Upper lobe of left lung (tissue), 6 donors: ENCODE measurements around the gene TYMP. TPM values are rescaled to one million over a fixed set of nuclear protein-coding genes. Genes with fewer than 3 reads are reported as not detected.

Experiments
- ATAC-seq, 2 donors: fragments of 200-7000 bp; cut with Tn5 transposase; one replicate each; pipeline ENCODE4 v1.9.1; 2022; ENCODE audit warnings: mild to moderate bottlenecking in 2 of 2, moderate library complexity in 2 of 2; ENCODE audit not compliant: low FRiP score in 2 of 2
- DNase-seq, 2 donors: peaks; one replicate each; pipeline ENCODE4 v3.0.0-alpha.2; 2019 to 2020
- H3K27ac ChIP-seq, 4 donors: fragments of 200-600 bp; sonication (generic); one replicate each; pipeline ENCODE4 v1.5.1; 2016 to 2019
- H3K27me3 ChIP-seq, 4 donors: fragments of 200-600 bp; sonication (generic); one replicate each; pipeline ENCODE4 v1.5.1; 2017 to 2019
- H3K36me3 ChIP-seq, 4 donors: fragments of 200-600 bp; sonication (generic); one replicate each; pipeline ENCODE4 v1.5.1; 2016 to 2019
- H3K4me1 ChIP-seq, 4 donors: fragments of 200-600 bp; sonication (generic); one replicate each; pipeline ENCODE4 v1.5.1; 2018 to 2019
- H3K4me3 ChIP-seq, 4 donors: fragments of 200-600 bp; sonication (generic); one replicate each; pipeline ENCODE4 v1.5.1; 2017 to 2019; ENCODE audit warnings: mild to moderate bottlenecking in 2 of 4, moderate library complexity in 1 of 4
- H3K9me3 ChIP-seq, 4 donors: fragments of 200-600 bp; sonication (generic); one replicate each; pipeline ENCODE4 v1.5.1; 2018 to 2019
- EP300 ChIP-seq, 4 donors: sonication (generic); formaldehyde crosslinking; IDR thresholded peaks; one replicate each; pipeline ENCODE4 v1.5.1; 2017; ENCODE audit warnings: antibody characterized with exemption in 4 of 4, control low read depth in 2 of 4
- POLR2A ChIP-seq, 4 donors: fragments of 450-650 bp; IDR thresholded peaks; one replicate each; pipeline ENCODE4 v1.5.1; 2016 to 2017; ENCODE audit warnings: antibody characterized with exemption in 4 of 4, mild to moderate bottlenecking in 2 of 4
- POLR2AphosphoS5 ChIP-seq, 2 donors: sonication (generic); formaldehyde crosslinking; IDR thresholded peaks; one replicate each; pipeline ENCODE4 v1.5.1; 2017; ENCODE audit warnings: antibody characterized with exemption in 2 of 2
- WGBS, 2 donors: methylation state at CpG; one replicate each; pipeline ENCODE4 v1.1.5; 2017 to 2018; 5-methylcytosine and 5-hydroxymethylcytosine counted together
- total RNA-seq, 6 donors: library from RNA; depleted of rRNA in 4 of 6; stranded (reverse); fragments of >200 nt in 4 of 6; gene quantifications; one replicate each; pipeline versions ENCODE4 v1.1.0 to v1.2.1, GENCODE V29; 2016 to 2021
- TF ChIP-seq, protein P1 (sequence below), 6 experiments: fragments of 450-650 bp in 4 of 6; fragments of 200-600 bp in 2 of 6; sonication (generic) in 2 of 6; IDR thresholded peaks; one replicate each; pipeline ENCODE4 v1.5.1; 2016 to 2019; ENCODE audit warnings: antibody characterized with exemption in 6 of 6
- donor health status: DM: no; HTN: no; CAD: no; lungs with moderate emphysema.
- donor health status: DM: no; HTN: yes; CAD: no; lungs with severe emphysema.

TYMP gene
- total RNA-seq, 6 donors from 2014 or later = 162 to 346 (median 248) TPM

DNA sequence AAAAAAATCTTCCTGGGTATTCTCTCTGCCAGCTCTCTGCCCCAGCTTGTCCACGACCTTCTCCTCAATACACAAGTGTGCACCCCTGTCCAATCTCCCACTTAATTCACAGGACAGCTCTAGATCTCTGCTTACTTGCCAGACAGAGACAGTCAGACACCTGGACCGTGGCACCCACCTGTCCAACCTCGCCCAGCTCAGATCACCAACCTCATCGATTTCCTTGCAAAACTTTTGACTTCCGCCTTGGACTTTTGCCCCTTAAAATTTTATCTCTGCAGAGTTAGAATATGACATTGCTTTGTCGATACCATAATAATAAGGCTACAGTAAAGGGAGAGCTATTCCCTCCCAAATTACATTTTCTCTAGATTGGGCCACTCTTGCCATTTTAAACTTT is 32.7 kb downstream of the TYMP start:
- no peak for ATAC-seq

GRCh38 chr22:50490531-50491308 is 39.1 kb downstream of the TYMP start:
- Histone ChIP-seq H3K36me3 (no peaks in the 10 kb centered on the region), H3K4me1 (peaks cover 0 to 5% (median 0%) of the 10 kb centered on the region in 4 donors), H3K27me3 (no peaks in the 10 kb centered on the region), H3K27ac (no peak overlapping the region), H3K4me3 (no peak overlapping the region), H3K9me3 (no peaks in the 10 kb centered on the region)
- TF ChIP-seq POLR2AphosphoS5 (IDR thresholded peaks at IDR 0.05) (no peak), EP300 (IDR thresholded peaks at IDR 0.05) (no peak), POLR2A (IDR thresholded peaks at IDR 0.05) (no peak)
- TF ChIP-seq, protein P1, sequence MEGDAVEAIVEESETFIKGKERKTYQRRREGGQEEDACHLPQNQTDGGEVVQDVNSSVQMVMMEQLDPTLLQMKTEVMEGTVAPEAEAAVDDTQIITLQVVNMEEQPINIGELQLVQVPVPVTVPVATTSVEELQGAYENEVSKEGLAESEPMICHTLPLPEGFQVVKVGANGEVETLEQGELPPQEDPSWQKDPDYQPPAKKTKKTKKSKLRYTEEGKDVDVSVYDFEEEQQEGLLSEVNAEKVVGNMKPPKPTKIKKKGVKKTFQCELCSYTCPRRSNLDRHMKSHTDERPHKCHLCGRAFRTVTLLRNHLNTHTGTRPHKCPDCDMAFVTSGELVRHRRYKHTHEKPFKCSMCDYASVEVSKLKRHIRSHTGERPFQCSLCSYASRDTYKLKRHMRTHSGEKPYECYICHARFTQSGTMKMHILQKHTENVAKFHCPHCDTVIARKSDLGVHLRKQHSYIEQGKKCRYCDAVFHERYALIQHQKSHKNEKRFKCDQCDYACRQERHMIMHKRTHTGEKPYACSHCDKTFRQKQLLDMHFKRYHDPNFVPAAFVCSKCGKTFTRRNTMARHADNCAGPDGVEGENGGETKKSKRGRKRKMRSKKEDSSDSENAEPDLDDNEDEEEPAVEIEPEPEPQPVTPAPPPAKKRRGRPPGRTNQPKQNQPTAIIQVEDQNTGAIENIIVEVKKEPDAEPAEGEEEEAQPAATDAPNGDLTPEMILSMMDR (IDR thresholded peaks at IDR 0.05) = no peak
- DNase-seq (peak in 1 of 2 donors; percentile 46), ATAC-seq (no peak)
- 54 to 57% methylated on average over 26 to 27 of the region's 27 CpGs for WGBS, 2 donors

More for the DNA sequence above, 32.7 kb downstream of the TYMP start:
- no peak for TF ChIP-seq POLR2A (IDR thresholded peaks at IDR 0.05)
- no peak for TF ChIP-seq EP300 (IDR thresholded peaks at IDR 0.05)
- TF ChIP-seq, protein P1 (IDR thresholded peaks at IDR 0.05) = no peak
- TF ChIP-seq POLR2AphosphoS5 (IDR thresholded peaks at IDR 0.05) = no peak
- H3K4me1 ChIP-seq = peaks cover 3 to 8% (median 5%) of the 10 kb centered on the region in 4 donors
- 85% methylated on average over 6 of the region's 6 CpGs for WGBS, 2 donors
- H3K27me3 ChIP-seq = no peaks in the 10 kb centered on the region
- no peaks in the 10 kb centered on the region for H3K36me3 ChIP-seq
- no peak overlapping the region for H3K27ac ChIP-seq
- H3K9me3 ChIP-seq = no peaks in the 10 kb centered on the region
- DNase-seq = no peak
- H3K4me3 ChIP-seq = no peak overlapping the region

GRCh38 chr22:50489363-50490243 is 40.2 kb downstream of the TYMP start:
- DNase-seq = peak in 1 of 2 donors; percentile 65
- Histone ChIP-seq H3K36me3 (no peaks in the 10 kb centered on the region), H3K27ac (no peak overlapping the region), H3K27me3 (no peaks in the 10 kb centered on the region), H3K9me3 (no peaks in the 10 kb centered on the region), H3K4me3 (no peak overlapping the region), H3K4me1 (peaks cover 0 to 5% (median 0%) of the 10 kb centered on the region in 4 donors)
- TF ChIP-seq EP300 (IDR thresholded peaks at IDR 0.05) = no peak
- TF ChIP-seq POLR2A (IDR thresholded peaks at IDR 0.05) = no peak
- no peak for TF ChIP-seq POLR2AphosphoS5 (IDR thresholded peaks at IDR 0.05)
- TF ChIP-seq, protein P1 (IDR thresholded peaks at IDR 0.05) = no peak
- no peak for ATAC-seq
- 89 to 90% methylated on average over 14 to 30 of the region's 31 CpGs for WGBS, 2 donors

DNA sequence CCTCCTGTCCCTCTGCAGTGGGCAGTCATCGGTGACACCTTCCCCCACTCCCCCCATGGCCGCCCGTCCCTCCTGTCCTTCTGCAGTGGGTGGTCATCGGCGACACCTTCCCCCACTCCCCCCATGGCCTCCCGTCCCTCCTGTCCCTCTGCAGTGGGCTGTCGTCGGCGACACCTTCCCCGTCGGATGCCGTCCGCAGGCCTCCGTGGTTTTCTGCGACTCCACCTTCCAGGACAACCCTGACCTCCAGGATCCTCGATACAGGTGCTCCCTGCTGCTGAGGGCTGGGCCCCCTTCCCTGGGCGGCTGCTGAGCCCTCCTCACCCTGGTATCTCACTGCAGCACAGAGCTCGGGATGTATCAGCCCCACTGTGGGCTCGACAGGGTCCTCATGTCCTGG is 40.9 kb downstream of the TYMP start:
- Histone ChIP-seq H3K27me3 (no peaks in the 10 kb centered on the region), H3K27ac (no peak overlapping the region), H3K36me3 (no peaks in the 10 kb centered on the region), H3K9me3 (no peaks in the 10 kb centered on the region), H3K4me3 (no peak overlapping the region), H3K4me1 (peaks cover 0 to 5% (median 0%) of the 10 kb centered on the region in 4 donors)
- no peak for ATAC-seq
- TF ChIP-seq, protein P1 (IDR thresholded peaks at IDR 0.05) = no peak
- no peak for TF ChIP-seq POLR2A (IDR thresholded peaks at IDR 0.05)
- 67 to 73% methylated on average over 15 to 17 of the region's 19 CpGs for WGBS, 2 donors
- DNase-seq = peak in 1 of 2 donors; percentile 54
